Measurements from ENCODE around the gene MED7.

Gene MED7

GRCh38 chr5:157177953-157178352, 35.3 kb upstream of the MED7 start:
- TF ChIP-seq SIN3A (IDR thresholded peaks at IDR 0.05; ENCODE audit: borderline replicate concordance, insufficient read depth, low read length) (no peak), FOXP2 (optimal IDR thresholded peaks at IDR 0.05; ENCODE audit: borderline replicate concordance, extremely low read depth, extremely low read length, insufficient read depth) (no peak), REST (IDR thresholded peaks at IDR 0.05; ENCODE audit: insufficient read depth in 1 of 2, low read depth in 2 of 2, low read length in 2 of 2) (no peak), TAF1 (IDR thresholded peaks at IDR 0.05; ENCODE audit: borderline replicate concordance, insufficient read depth, low read length) (no peak), POLR2AphosphoS5 (IDR thresholded peaks at IDR 0.05; ENCODE audit: low read depth, low read length) (no peak)

GRCh38 chr5:157175071-157175612, 32.5 kb upstream of the MED7 start:
- no peak for TF ChIP-seq POLR2AphosphoS5 (IDR thresholded peaks at IDR 0.05; ENCODE audit: low read depth, low read length)
- TF ChIP-seq SIN3A (IDR thresholded peaks at IDR 0.05; ENCODE audit: borderline replicate concordance, insufficient read depth, low read length) = no peak
- no peak for TF ChIP-seq TAF1 (IDR thresholded peaks at IDR 0.05; ENCODE audit: borderline replicate concordance, insufficient read depth, low read length)
- TF ChIP-seq FOXP2 (optimal IDR thresholded peaks at IDR 0.05; ENCODE audit: borderline replicate concordance, extremely low read depth, extremely low read length, insufficient read depth) = no peak
- TF ChIP-seq REST (IDR thresholded peaks at IDR 0.05; ENCODE audit: insufficient read depth in 1 of 2, low read depth in 2 of 2, low read length in 2 of 2) = no peak

- TF ChIP-seq TAF1 (IDR thresholded peaks at IDR 0.05; ENCODE audit: borderline replicate concordance, insufficient read depth, low read length) (no peak), FOXP2 (optimal IDR thresholded peaks at IDR 0.05; ENCODE audit: borderline replicate concordance, extremely low read depth, extremely low read length, insufficient read depth) (no peak), POLR2AphosphoS5 (IDR thresholded peaks at IDR 0.05; ENCODE audit: low read depth, low read length) (no peak), SIN3A (IDR thresholded peaks at IDR 0.05; ENCODE audit: borderline replicate concordance, insufficient read depth, low read length) (no peak), REST (IDR thresholded peaks at IDR 0.05; ENCODE audit: insufficient read depth in 1 of 2, low read depth in 2 of 2, low read length in 2 of 2) (no peak)
These were observed 29.7 kb upstream of the MED7 start for GRCh38 chr5:157172403-157172802.

- TF ChIP-seq POLR2AphosphoS5 (IDR thresholded peaks at IDR 0.05; ENCODE audit: low read depth, low read length) (no peak), TAF1 (IDR thresholded peaks at IDR 0.05; ENCODE audit: borderline replicate concordance, insufficient read depth, low read length) (no peak), SIN3A (IDR thresholded peaks at IDR 0.05; ENCODE audit: borderline replicate concordance, insufficient read depth, low read length) (no peak), REST (IDR thresholded peaks at IDR 0.05; ENCODE audit: insufficient read depth in 1 of 2, low read depth in 2 of 2, low read length in 2 of 2) (no peak), FOXP2 (optimal IDR thresholded peaks at IDR 0.05; ENCODE audit: borderline replicate concordance, extremely low read depth, extremely low read length, insufficient read depth) (no peak)
These were observed 25.6 kb upstream of the MED7 start for GRCh38 chr5:157168286-157168685.

- no peak for TF ChIP-seq REST (IDR thresholded peaks at IDR 0.05; ENCODE audit: insufficient read depth in 1 of 2, low read depth in 2 of 2, low read length in 2 of 2)
- TF ChIP-seq FOXP2 (optimal IDR thresholded peaks at IDR 0.05; ENCODE audit: borderline replicate concordance, extremely low read depth, extremely low read length, insufficient read depth) = no peak
- TF ChIP-seq POLR2AphosphoS5 (IDR thresholded peaks at IDR 0.05; ENCODE audit: low read depth, low read length) = no peak
- TF ChIP-seq TAF1 (IDR thresholded peaks at IDR 0.05; ENCODE audit: borderline replicate concordance, insufficient read depth, low read length) = no peak
- no peak for TF ChIP-seq SIN3A (IDR thresholded peaks at IDR 0.05; ENCODE audit: borderline replicate concordance, insufficient read depth, low read length)
These were observed 24.6 kb upstream of the MED7 start for GRCh38 chr5:157167214-157167621.
